Fibroblast of skin of right biceps (primary cell): ENCODE data around the gene UROC1.

Experiments used
- DNase-seq: peaks from one replicate; pipeline ENCODE4 v3.0.0-alpha.2; 2013

Gene UROC1

GRCh38 chr3:126515066-126515706, 2.4 kb downstream of the UROC1 start:
- DNase-seq = no peak

GRCh38 chr3:126514161-126514560, 3.4 kb downstream of the UROC1 start:
- DNase-seq = no peak

GRCh38 chr3:126512916-126513650, 4.5 kb downstream of the UROC1 start:
- no peak for DNase-seq

- DNase-seq = no peak
Observed at GRCh38 chr3:126512026-126512425, 5.5 kb downstream of the UROC1 start.

GRCh38 chr3:126511291-126511690, 6.3 kb downstream of the UROC1 start:
- no peak for DNase-seq

- DNase-seq = no peak
Observed at GRCh38 chr3:126510308-126510910, 7.2 kb downstream of the UROC1 start.

- DNase-seq = no peak
Observed at GRCh38 chr3:126509597-126510307, 7.8 kb downstream of the UROC1 start.

GRCh38 chr3:126508564-126508964, 9.0 kb downstream of the UROC1 start:
- DNase-seq = peak; percentile 5

- DNase-seq = no peak
Observed at GRCh38 chr3:126507886-126508285, 9.7 kb downstream of the UROC1 start.

- no peak for DNase-seq
Observed at GRCh38 chr3:126503701-126504100, 13.9 kb downstream of the UROC1 start.

GRCh38 chr3:126502656-126503055, 14.9 kb downstream of the UROC1 start:
- DNase-seq = no peak

GRCh38 chr3:126501736-126502135, 15.8 kb downstream of the UROC1 start:
- no peak for DNase-seq

GRCh38 chr3:126501054-126501453, 16.5 kb downstream of the UROC1 start:
- no peak for DNase-seq

GRCh38 chr3:126500016-126500415, 17.6 kb downstream of the UROC1 start:
- DNase-seq = no peak

GRCh38 chr3:126499401-126499800, 18.2 kb downstream of the UROC1 start:
- DNase-seq = no peak

GRCh38 chr3:126498929-126499328, 18.6 kb downstream of the UROC1 start:
- DNase-seq = no peak

- no peak for DNase-seq
Observed at GRCh38 chr3:126498461-126498860, 19.1 kb downstream of the UROC1 start.

GRCh38 chr3:126497956-126498355, 19.6 kb downstream of the UROC1 start:
- no peak for DNase-seq

GRCh38 chr3:126496894-126497850, 20.4 kb downstream of the UROC1 start:
- no peak for DNase-seq

- no peak for DNase-seq
Observed at GRCh38 chr3:126495786-126496185, 21.8 kb downstream of the UROC1 start.

GRCh38 chr3:126494970-126495230, 22.7 kb downstream of the UROC1 start:
- no peak for DNase-seq

- no peak for DNase-seq
Observed at GRCh38 chr3:126494204-126494969, 23.2 kb downstream of the UROC1 start.
